GM12878 (cell line): ENCODE data around the gene FRMPD2.

Source experiments
- CBX3 ChIP-seq: fragments of 200-600 bp; sonication (generic); IDR thresholded peaks from 2 replicates; pipeline ENCODE4 v1.6.1; 2016; ENCODE audit warnings: low read depth, borderline replicate concordance
- CTCF ChIP-seq, 3 experiments: IDR thresholded peaks in 2 of 3; conservative IDR thresholded peaks in 1 of 3; 2 replicates each; pipeline ENCODE4 v1.5.1; 2011; ENCODE audit warnings: low read depth in 3 of 3, low read length in 3 of 3, mild to moderate bottlenecking in 3 of 3, control low read depth in 2 of 3, moderate library complexity in 2 of 3, inconsistent platforms in 1 of 3, mixed read lengths in 1 of 3; ENCODE audit not compliant: control insufficient read depth in 2 of 3, insufficient read depth in 1 of 3; ENCODE audit errors: extremely low read depth in 1 of 3
- EGR1 ChIP-seq, 2 experiments: IDR thresholded peaks; 1 replicate in 1 of 2; 2 replicates in 1 of 2; pipeline ENCODE4 v1.6.1; 2011 to 2012; ENCODE audit warnings: low read depth in 2 of 2, low read length in 2 of 2, borderline replicate concordance in 1 of 2, mild to moderate bottlenecking in 1 of 2, moderate library complexity in 1 of 2
- EZH2 ChIP-seq: IDR thresholded peaks from 2 replicates; pipeline ENCODE4 v1.6.1; 2012; ENCODE audit warnings: low read depth, mild to moderate bottlenecking, control low read depth, inconsistent platforms, low read length, borderline replicate concordance; ENCODE audit not compliant: control insufficient read depth
- FOS ChIP-seq: IDR thresholded peaks from 3 replicates; pipeline ENCODE4 v1.6.1; 2011; ENCODE audit warnings: borderline replicate concordance; ENCODE audit not compliant: insufficient read length; ENCODE audit errors: extremely low read depth
- GABPA ChIP-seq: IDR thresholded peaks from 2 replicates; pipeline ENCODE4 v1.6.1; 2014; ENCODE audit warnings: antibody characterized with exemption, low read depth, mild to moderate bottlenecking, inconsistent platforms
- POLR2AphosphoS5 ChIP-seq: IDR thresholded peaks from 2 replicates; pipeline ENCODE4 v1.6.1; 2011; ENCODE audit warnings: mild to moderate bottlenecking, low read length, inconsistent platforms
- SIX5 ChIP-seq: IDR thresholded peaks from 2 replicates; pipeline ENCODE4 v1.6.1; 2011; ENCODE audit warnings: mild to moderate bottlenecking, low read depth, low read length, moderate library complexity; ENCODE audit not compliant: severe bottlenecking
- SMAD5 ChIP-seq: IDR thresholded peaks from 2 replicates; pipeline ENCODE4 v1.6.1; 2016; ENCODE audit warnings: antibody characterized with exemption, low read depth
- SRF ChIP-seq, 2 experiments: IDR thresholded peaks; 2 replicates each; pipeline ENCODE4 v1.6.1; 2011; ENCODE audit warnings: low read depth in 2 of 2, low read length in 2 of 2, mild to moderate bottlenecking in 1 of 2, moderate library complexity in 1 of 2
- TF ChIP-seq, protein P1 (sequence below): fragments of 450-650 bp; IDR thresholded peaks from 2 replicates; pipeline ENCODE4 v1.6.1; 2017; ENCODE audit warnings: mild to moderate bottlenecking

- TF ChIP-seq CTCF (IDR thresholded peaks at IDR 0.05 in 2 of 3, conservative IDR thresholded peaks at IDR 0.05 in 1 of 3; ENCODE audit: control insufficient read depth in 2 of 3, extremely low read depth in 1 of 3, insufficient read depth in 1 of 3, low read depth in 3 of 3, low read length in 3 of 3) (no peak), SMAD5 (no peak), EZH2 (no peak), FOS (no peak), POLR2AphosphoS5 (no peak), SIX5 (no peak), CBX3 (no peak), EGR1 (IDR thresholded peaks at IDR 0.05; ENCODE audit: borderline replicate concordance in 1 of 2, low read depth in 2 of 2, low read length in 2 of 2) (no peak), SRF (IDR thresholded peaks at IDR 0.05; ENCODE audit: low read depth in 2 of 2, low read length in 2 of 2) (no peak), GABPA (no peak)
- TF ChIP-seq, protein P1, sequence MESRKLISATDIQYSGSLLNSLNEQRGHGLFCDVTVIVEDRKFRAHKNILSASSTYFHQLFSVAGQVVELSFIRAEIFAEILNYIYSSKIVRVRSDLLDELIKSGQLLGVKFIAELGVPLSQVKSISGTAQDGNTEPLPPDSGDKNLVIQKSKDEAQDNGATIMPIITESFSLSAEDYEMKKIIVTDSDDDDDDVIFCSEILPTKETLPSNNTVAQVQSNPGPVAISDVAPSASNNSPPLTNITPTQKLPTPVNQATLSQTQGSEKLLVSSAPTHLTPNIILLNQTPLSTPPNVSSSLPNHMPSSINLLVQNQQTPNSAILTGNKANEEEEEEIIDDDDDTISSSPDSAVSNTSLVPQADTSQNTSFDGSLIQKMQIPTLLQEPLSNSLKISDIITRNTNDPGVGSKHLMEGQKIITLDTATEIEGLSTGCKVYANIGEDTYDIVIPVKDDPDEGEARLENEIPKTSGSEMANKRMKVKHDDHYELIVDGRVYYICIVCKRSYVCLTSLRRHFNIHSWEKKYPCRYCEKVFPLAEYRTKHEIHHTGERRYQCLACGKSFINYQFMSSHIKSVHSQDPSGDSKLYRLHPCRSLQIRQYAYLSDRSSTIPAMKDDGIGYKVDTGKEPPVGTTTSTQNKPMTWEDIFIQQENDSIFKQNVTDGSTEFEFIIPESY, result no peak
Observed at GRCh38 chr10:48216744-48217143, 57.8 kb downstream of the FRMPD2 start.
